ENCODE results near the gene UBE2J2. TPM values are rescaled to one million over a fixed set of nuclear protein-coding genes. Genes with fewer than 3 reads are reported as not detected.

Gene UBE2J2
- total and polyA plus RNA-seq, 2 experiments from 2014 or later = 47.1 to 70.2 TPM

DNA sequence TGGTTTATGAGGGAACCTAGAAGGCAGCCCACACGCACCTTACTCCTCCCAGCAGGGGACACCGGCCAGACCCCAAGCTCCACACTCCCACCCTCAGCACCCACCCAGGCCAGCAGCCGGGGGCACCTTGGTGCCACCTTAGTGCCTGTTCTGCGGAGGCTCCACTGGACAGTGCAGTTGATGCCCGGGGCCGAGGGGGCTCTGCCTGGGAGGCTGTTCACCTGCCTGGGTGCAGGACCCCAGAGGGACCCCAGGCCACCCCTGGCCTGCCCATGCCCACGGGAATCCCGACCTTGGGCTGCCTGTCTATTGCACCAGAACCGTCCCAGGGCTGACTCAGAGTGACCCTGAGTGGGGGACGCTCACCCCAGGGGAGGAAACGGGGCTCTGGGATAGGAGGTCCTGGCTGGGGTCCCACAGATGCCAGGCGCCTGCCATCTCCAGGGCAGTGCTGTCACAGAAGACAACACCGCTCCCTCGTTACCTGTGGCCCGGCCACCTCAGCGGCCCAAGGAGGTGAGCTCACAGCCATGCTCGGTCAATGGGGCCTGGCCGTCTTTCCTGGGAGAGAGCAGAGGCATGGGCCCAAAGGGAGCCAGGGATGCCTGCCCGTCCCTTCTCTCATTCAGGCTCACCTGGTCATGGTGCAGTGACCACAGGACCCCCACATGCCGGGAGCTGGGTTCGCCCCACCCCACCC is 7.3 kb upstream of the UBE2J2 start:
- ATAC-seq = no peak
- no peaks in the 10 kb centered on the region for H3K9me2 ChIP-seq (ENCODE audit: insufficient read depth)
- TF ChIP-seq STAT1 (IDR thresholded peaks at IDR 0.05; ENCODE audit: unreplicated experiment) = no peak
- TF ChIP-seq, protein P1, sequence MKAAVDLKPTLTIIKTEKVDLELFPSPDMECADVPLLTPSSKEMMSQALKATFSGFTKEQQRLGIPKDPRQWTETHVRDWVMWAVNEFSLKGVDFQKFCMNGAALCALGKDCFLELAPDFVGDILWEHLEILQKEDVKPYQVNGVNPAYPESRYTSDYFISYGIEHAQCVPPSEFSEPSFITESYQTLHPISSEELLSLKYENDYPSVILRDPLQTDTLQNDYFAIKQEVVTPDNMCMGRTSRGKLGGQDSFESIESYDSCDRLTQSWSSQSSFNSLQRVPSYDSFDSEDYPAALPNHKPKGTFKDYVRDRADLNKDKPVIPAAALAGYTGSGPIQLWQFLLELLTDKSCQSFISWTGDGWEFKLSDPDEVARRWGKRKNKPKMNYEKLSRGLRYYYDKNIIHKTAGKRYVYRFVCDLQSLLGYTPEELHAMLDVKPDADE (IDR thresholded peaks at IDR 0.05) = no peak
- no peak for TF ChIP-seq ZNF331 (CRISPR knock-in tag; IDR thresholded peaks at IDR 0.05; ENCODE audit: low read depth)
- TF ChIP-seq EZH2phosphoT487 (IDR thresholded peaks at IDR 0.05; ENCODE audit: unreplicated experiment) = no peak
- TF ChIP-seq, protein P2, sequence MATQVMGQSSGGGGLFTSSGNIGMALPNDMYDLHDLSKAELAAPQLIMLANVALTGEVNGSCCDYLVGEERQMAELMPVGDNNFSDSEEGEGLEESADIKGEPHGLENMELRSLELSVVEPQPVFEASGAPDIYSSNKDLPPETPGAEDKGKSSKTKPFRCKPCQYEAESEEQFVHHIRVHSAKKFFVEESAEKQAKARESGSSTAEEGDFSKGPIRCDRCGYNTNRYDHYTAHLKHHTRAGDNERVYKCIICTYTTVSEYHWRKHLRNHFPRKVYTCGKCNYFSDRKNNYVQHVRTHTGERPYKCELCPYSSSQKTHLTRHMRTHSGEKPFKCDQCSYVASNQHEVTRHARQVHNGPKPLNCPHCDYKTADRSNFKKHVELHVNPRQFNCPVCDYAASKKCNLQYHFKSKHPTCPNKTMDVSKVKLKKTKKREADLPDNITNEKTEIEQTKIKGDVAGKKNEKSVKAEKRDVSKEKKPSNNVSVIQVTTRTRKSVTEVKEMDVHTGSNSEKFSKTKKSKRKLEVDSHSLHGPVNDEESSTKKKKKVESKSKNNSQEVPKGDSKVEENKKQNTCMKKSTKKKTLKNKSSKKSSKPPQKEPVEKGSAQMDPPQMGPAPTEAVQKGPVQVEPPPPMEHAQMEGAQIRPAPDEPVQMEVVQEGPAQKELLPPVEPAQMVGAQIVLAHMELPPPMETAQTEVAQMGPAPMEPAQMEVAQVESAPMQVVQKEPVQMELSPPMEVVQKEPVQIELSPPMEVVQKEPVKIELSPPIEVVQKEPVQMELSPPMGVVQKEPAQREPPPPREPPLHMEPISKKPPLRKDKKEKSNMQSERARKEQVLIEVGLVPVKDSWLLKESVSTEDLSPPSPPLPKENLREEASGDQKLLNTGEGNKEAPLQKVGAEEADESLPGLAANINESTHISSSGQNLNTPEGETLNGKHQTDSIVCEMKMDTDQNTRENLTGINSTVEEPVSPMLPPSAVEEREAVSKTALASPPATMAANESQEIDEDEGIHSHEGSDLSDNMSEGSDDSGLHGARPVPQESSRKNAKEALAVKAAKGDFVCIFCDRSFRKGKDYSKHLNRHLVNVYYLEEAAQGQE (IDR thresholded peaks at IDR 0.05; ENCODE audit: unreplicated experiment) = no peak

DNA sequence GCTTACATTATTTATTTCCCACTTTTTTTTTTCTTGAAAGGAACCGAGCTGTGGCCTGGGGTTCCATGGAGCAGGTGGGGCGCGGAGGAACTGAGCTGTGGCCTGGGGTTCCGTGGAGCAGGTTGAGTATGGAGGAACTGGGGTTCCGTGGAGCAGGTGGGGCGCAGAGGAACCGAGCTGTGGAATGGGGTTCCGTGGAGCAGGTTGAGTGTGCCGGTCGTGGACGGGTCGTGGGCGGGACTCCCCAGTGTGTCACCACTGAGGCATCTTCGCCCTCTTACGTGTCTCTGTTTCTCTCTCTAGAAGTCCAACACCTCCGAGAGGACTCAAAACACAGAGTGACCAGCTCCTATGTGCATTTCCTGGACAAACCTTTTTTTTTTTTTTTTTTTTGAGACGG is 5.4 kb upstream of the UBE2J2 start:
- Histone ChIP-seq H3K79me2 (replicated peaks; ENCODE audit: insufficient read depth) (no peaks in the 10 kb centered on the region), H2AFZ (no peak overlapping the region), H3K4me1 (ENCODE audit: insufficient read depth) (no peaks in the 10 kb centered on the region), H3K9me2 (ENCODE audit: insufficient read depth) (no peaks in the 10 kb centered on the region), H4K20me1 (replicated peaks; ENCODE audit: insufficient read depth) (no peaks in the 10 kb centered on the region), H3F3A (replicated peaks; ENCODE audit: low read depth) (no peaks in the 10 kb centered on the region), H3K36me3 (ENCODE audit: insufficient read depth) (no peaks in the 10 kb centered on the region), H3K27me3 (ENCODE audit: insufficient read depth) (no peaks in the 10 kb centered on the region), H3K4me2 (no peak overlapping the region), H3K27ac (ENCODE audit: low read depth) (no peak overlapping the region), H3K4me3 (no peak overlapping the region)
- ATAC-seq = no peak
- Mint-ChIP-seq H3K36me3 (ENCODE audit: low read depth) (peaks cover 4% of the 10 kb centered on the region; the same call in 1 of the 3 replicates), H3K27ac (no peak overlapping the region), H3K4me3 (no peak overlapping the region), H3K27me3 (ENCODE audit: insufficient read depth, low read depth, poor library complexity) (peaks cover 16% of the 10 kb centered on the region), H3K9me3 (peaks cover 3% of the 10 kb centered on the region; the same call in 1 of the 3 replicates), H3K4me1 (no peaks in the 10 kb centered on the region; the same call in 2 of the 3 replicates)
- DNase-seq (ENCODE audit: low spot score) = no peak
- TF ChIP-seq, protein P2 (IDR thresholded peaks at IDR 0.05; ENCODE audit: unreplicated experiment) = no peak
- TF ChIP-seq EZH2 (IDR thresholded peaks at IDR 0.05; ENCODE audit: low read depth, unreplicated experiment) = no peak

More for the DNA sequence above, 7.3 kb upstream of the UBE2J2 start:
- Mint-ChIP-seq H3K9me3 (peaks cover 3% of the 10 kb centered on the region; the same call in 1 of the 3 replicates), H3K27me3 (ENCODE audit: insufficient read depth, low read depth, poor library complexity) (peaks cover 11% of the 10 kb centered on the region), H3K4me3 (no peak overlapping the region), H3K27ac (no peak overlapping the region), H3K36me3 (ENCODE audit: low read depth) (no peaks in the 10 kb centered on the region), H3K4me1 (no peaks in the 10 kb centered on the region; the same call in 2 of the 3 replicates)
- no peak for DNase-seq (ENCODE audit: low spot score)
- no peaks in the 10 kb centered on the region for H4K20me1 ChIP-seq (replicated peaks; ENCODE audit: insufficient read depth)
- H3K27me3 ChIP-seq (ENCODE audit: insufficient read depth) = no peaks in the 10 kb centered on the region
- H3K4me3 ChIP-seq = no peak overlapping the region
- H3K4me2 ChIP-seq = no peak overlapping the region
- H3K4me1 ChIP-seq (ENCODE audit: insufficient read depth) = no peaks in the 10 kb centered on the region
- H3K27ac ChIP-seq (ENCODE audit: low read depth) = no peak overlapping the region
- H3K36me3 ChIP-seq (ENCODE audit: insufficient read depth) = no peaks in the 10 kb centered on the region
- no peak overlapping the region for H2AFZ ChIP-seq
- H3F3A ChIP-seq (replicated peaks; ENCODE audit: low read depth) = no peaks in the 10 kb centered on the region
- no peaks in the 10 kb centered on the region for H3K79me2 ChIP-seq (replicated peaks; ENCODE audit: insufficient read depth)

All from GM23338 (cell line).